ENCODE results near the gene C14orf119.

GRCh38 chr14:23125933-23126524 lies 30.7 kb downstream of the C14orf119 start:
- TF ChIP-seq CTCF (IDR thresholded peaks at IDR 0.05) (no peak), POLR2A (IDR thresholded peaks at IDR 0.05) (no peak)
